Heart left ventricle (tissue), 16 donors: ENCODE data around the gene NFE2L1. TPM values are rescaled to one million over a fixed set of nuclear protein-coding genes. Genes with fewer than 3 reads are reported as not detected.
"Not testable (repeated sequence)": the region's sequence is repeated elsewhere in the genome, so short reads cannot be mapped to it uniquely, and the experiment has no call there.

ENCODE experiments used
- ATAC-seq, 4 donors: fragments of 200-7000 bp; cut with Tn5 transposase; one replicate each; pipeline ENCODE4 v1.9.1; 2020 to 2022; ENCODE audit warnings: moderate library complexity in 4 of 4, mild to moderate bottlenecking in 3 of 4, moderate number of reproducible peaks in 1 of 4
- DNase-seq, 5 donors: peaks; one replicate each; pipeline ENCODE4 v3.0.0-alpha.2; 2020
- H3K27ac ChIP-seq, 12 donors: fragments of 200-600 bp; sonication (generic) in 4 of 12; one replicate each; pipeline versions ENCODE4 v1.5.0 to v1.8.0; 2016 to 2022; ENCODE audit warnings: mild to moderate bottlenecking in 2 of 12
- H3K27me3 ChIP-seq, 9 donors: fragments of 200-600 bp; sonication (generic) in 2 of 9; one replicate each; pipeline versions ENCODE4 v1.5.1 to v1.8.0; 2016 to 2022; ENCODE audit warnings: mild to moderate bottlenecking in 3 of 9
- H3K36me3 ChIP-seq, 9 donors: fragments of 200-600 bp; sonication (generic) in 2 of 9; one replicate each; pipeline versions ENCODE4 v1.5.0 to v1.8.0; 2018 to 2022; ENCODE audit warnings: mild to moderate bottlenecking in 2 of 9
- H3K4me1 ChIP-seq, 12 donors: fragments of 200-600 bp; sonication (generic) in 4 of 12; one replicate each; pipeline versions ENCODE4 v1.5.0 to v1.8.0; 2016 to 2022; ENCODE audit warnings: mild to moderate bottlenecking in 3 of 12
- H3K4me3 ChIP-seq, 12 donors: fragments of 200-600 bp; sonication (generic) in 4 of 12; one replicate each; pipeline versions ENCODE4 v1.5.0 to v1.8.0; 2017 to 2022; ENCODE audit warnings: mild to moderate bottlenecking in 9 of 12, moderate library complexity in 4 of 12
- H3K9me3 ChIP-seq, 12 donors: fragments of 200-600 bp; sonication (generic) in 4 of 12; one replicate each; pipeline versions ENCODE4 v1.5.0 to v1.8.0; 2016 to 2022; ENCODE audit warnings: mild to moderate bottlenecking in 1 of 12
- POLR2A ChIP-seq, 2 donors: fragments of 450-650 bp; IDR thresholded peaks; one replicate each; pipeline ENCODE4 v1.6.1; 2017; ENCODE audit warnings: antibody characterized with exemption in 2 of 2, mild to moderate bottlenecking in 2 of 2, moderate library complexity in 2 of 2
- WGBS, 4 donors: extraction: QIAGEN DNeasy Blood & Tissue Kit in 2 of 4; methylation state at CpG; one replicate each; pipeline versions ENCODE4 v1.1.5 to v1.1.7; 2013 to 2018; 5-methylcytosine and 5-hydroxymethylcytosine counted together
- intact Hi-C, 10 donors: fragments of 100-400 bp; cut with DNase I; formaldehyde crosslinking; loops; one replicate each; pipeline versions ENCODE4 v1.11.1 to v1.14.2; 2022
- polyA plus RNA-seq, 2 donors: library from polyadenylated mRNA; stranded (reverse); fragments of 200-250 nt; gene quantifications; one replicate each; pipeline ENCODE4 v1.2.3, GENCODE V29; 2013
- total RNA-seq, 9 donors: library from RNA; depleted of rRNA in 2 of 9; stranded (reverse); fragments of >200 nt in 2 of 9; fragmentation: NEBNext Ultra II Directional in 3 of 9; extraction: Animal tissue kit (Norgen Biotek cat#: 25700) in 3 of 9; gene quantifications; one replicate each; pipeline versions ENCODE4 v1.1.0 to v1.2.4, GENCODE V29; 2016 to 2023
- TF ChIP-seq, protein P1 (sequence below), 12 donors: fragments of 200-600 bp; sonication (generic) in 4 of 12; IDR thresholded peaks; one replicate each; pipeline versions ENCODE4 v1.5.0 to v1.8.0; 2018 to 2022; ENCODE audit warnings: antibody characterized with exemption in 12 of 12, mild to moderate bottlenecking in 5 of 12
- donor health status: ischemic (EF 13 %, LVEDD 7.1; RV severe dilation, severe dysfunction).
- donor health status: healthy with polysubstance abuse.
- donor health status: DM: no; HTN: yes; CAD: no.
- donor health status: DM: no; HTN: no; CAD: no.
- donor health status: ischemic (EF 25% LVEDD 6.9; RV normal size, moderate dysfunction).
- donor health status: ischemic (EF 25% LVEDD 5.7; RV mildly dilated, moderate dysfunction).
- donor health status: healthy.
- donor health status: DM: yes; HTN: yes; CAD: no.
- donor health status: ischemic (EF 35%, LVEDD 5.7; RV mildly dilated, moderate dysfunction).
- donor health status: nonischemic (EF 11% LVEDD 7.7; RV severe dilation, severe dysfunction).
- donor health status: DM: yes; HTN: yes; CAD: no.
- donor health status: PGD.
- donor health status: ischemic (EF 29% LVEDD 5.4; RV normal size, mild dysfunction).
- donor health status: nonischemic (EF 23%, LVEDD 6.1; RV moderate dilation, normal function).

Gene NFE2L1
- total and polyA plus RNA-seq, 11 donors: 254 to 1,055 (median 553) TPM

DNA sequence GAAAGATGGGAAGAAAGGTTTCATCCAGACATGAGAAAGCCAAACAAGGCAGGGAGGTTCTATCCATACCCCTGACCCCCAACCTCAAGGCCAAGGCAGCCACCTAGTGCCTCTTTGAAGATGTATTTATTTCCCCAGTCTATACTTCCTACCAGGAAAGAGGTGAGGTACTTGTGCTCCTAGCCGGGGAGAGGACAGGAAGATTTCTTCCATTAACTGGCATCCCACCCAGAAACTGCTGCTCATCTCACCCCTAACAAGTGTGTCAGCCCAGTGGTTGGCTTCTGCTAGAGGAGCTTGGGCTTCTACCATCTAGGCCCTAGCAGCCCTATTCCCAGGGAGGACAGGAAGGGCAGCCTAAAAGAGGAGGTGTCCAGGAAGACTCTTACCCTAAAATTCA lies 19.4 kb upstream of the NFE2L1 start:
- ATAC-seq (no peak), DNase-seq (no peak)
- Histone ChIP-seq H3K9me3 (no peaks in the 10 kb centered on the region), H3K27ac (no peak overlapping the region), H3K27me3 (peaks cover 0 to 8% (median 0%) of the 10 kb centered on the region in 9 donors), H3K36me3 (peaks cover 0 to 13% (median 0%) of the 10 kb centered on the region in 9 donors), H3K4me1 (peaks cover 6 to 39% (median 34%) of the 10 kb centered on the region in 12 donors), H3K4me3 (no peak overlapping the region)
- intact Hi-C loops: loop anchor here in 5 of 10 donors (5.0 to 10.0 kb wide), 2 partner anchors 586 to 589 kb away; partner anchors contain the start of genes HOXB8 (in 5 of the 5) and HOXB7 (in 3 of the 5)
- TF ChIP-seq POLR2A (IDR thresholded peaks at IDR 0.05): no peak
- TF ChIP-seq, protein P1, sequence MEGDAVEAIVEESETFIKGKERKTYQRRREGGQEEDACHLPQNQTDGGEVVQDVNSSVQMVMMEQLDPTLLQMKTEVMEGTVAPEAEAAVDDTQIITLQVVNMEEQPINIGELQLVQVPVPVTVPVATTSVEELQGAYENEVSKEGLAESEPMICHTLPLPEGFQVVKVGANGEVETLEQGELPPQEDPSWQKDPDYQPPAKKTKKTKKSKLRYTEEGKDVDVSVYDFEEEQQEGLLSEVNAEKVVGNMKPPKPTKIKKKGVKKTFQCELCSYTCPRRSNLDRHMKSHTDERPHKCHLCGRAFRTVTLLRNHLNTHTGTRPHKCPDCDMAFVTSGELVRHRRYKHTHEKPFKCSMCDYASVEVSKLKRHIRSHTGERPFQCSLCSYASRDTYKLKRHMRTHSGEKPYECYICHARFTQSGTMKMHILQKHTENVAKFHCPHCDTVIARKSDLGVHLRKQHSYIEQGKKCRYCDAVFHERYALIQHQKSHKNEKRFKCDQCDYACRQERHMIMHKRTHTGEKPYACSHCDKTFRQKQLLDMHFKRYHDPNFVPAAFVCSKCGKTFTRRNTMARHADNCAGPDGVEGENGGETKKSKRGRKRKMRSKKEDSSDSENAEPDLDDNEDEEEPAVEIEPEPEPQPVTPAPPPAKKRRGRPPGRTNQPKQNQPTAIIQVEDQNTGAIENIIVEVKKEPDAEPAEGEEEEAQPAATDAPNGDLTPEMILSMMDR (IDR thresholded peaks at IDR 0.05): no peak
- WGBS, 4 donors: 71 to 85% (median 76%) methylated on average over 1 of the region's 1 CpG

DNA sequence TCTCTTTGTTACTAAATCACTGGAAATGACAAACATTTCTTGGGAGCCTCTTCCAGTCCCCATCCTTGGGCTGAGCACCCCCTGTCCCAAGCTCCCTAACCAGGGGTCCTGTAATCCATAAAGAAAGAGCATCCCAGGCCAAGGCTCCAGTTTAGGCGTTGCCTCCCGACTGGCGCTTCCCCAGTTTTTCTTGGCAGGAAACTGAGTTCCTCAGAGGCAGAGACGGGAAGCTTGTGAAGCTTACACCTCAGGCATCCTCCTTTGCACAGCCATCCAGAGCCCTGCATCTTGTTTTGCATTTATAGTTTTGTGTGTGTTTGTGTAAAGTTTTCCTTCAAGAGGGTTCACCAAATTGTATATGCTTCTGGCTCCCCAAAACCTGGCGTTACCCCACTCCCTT lies 17.6 kb upstream of the NFE2L1 start:
- TF ChIP-seq, protein P1 (IDR thresholded peaks at IDR 0.05): no peak
- TF ChIP-seq POLR2A (IDR thresholded peaks at IDR 0.05): no peak
- Histone ChIP-seq H3K4me1 (peaks cover 5 to 26% (median 21%) of the 10 kb centered on the region in 12 donors), H3K9me3 (no peaks in the 10 kb centered on the region), H3K27me3 (peaks cover 0 to 3% (median 0%) of the 10 kb centered on the region in 9 donors), H3K36me3 (peaks cover 0 to 14% (median 0%) of the 10 kb centered on the region in 9 donors), H3K4me3 (peak overlapping the region in 1 of 12 donors; percentile 1), H3K27ac (peak overlapping the region in 7 of 12 donors; percentile 7 to 55 (median 44))
- DNase-seq (peak in 2 of 5 donors; percentile 37 to 41), ATAC-seq (no peak)
- intact Hi-C loops: no loop called here
- WGBS, 4 donors: 38 to 50% (median 40%) methylated on average over 5 of the region's 5 CpGs

DNA sequence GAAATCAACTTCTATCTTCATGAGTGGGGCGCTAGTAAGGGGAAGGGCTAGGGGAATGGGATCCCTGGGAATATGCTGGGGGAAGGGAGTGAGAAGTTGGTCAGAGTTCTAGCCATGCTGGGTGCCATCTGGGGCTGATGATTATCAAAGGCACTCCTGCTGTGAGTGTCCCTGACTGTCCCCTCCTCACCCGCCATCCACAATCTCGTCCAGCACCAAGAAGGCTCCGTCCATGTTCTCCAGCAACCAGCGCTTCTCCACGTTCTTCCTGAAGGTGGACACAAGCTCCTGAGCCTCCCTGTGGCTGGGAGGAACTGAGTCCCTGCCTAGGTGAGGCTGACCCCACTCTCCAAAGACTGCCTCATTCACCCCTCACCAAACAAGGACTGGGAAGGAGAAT lies 16.2 kb upstream of the NFE2L1 start:
- intact Hi-C loops: no loop called here
- no peak for ATAC-seq
- no peaks in the 10 kb centered on the region for H3K9me3 ChIP-seq
- peaks cover 0 to 19% (median 13%) of the 10 kb centered on the region in 12 donors for H3K4me1 ChIP-seq
- H3K27me3 ChIP-seq: peaks cover 0 to 9% (median 0%) of the 10 kb centered on the region in 9 donors
- TF ChIP-seq, protein P1 (IDR thresholded peaks at IDR 0.05): no peak
- TF ChIP-seq POLR2A (IDR thresholded peaks at IDR 0.05): no peak
- H3K27ac ChIP-seq: peak overlapping the region in 1 of 12 donors; percentile 9
- 85 to 92% (median 90%) methylated on average over 6 of the region's 6 CpGs for WGBS, 4 donors
- DNase-seq: no peak
- peaks cover 0 to 14% (median 0%) of the 10 kb centered on the region in 9 donors for H3K36me3 ChIP-seq
- H3K4me3 ChIP-seq: no peak overlapping the region

DNA sequence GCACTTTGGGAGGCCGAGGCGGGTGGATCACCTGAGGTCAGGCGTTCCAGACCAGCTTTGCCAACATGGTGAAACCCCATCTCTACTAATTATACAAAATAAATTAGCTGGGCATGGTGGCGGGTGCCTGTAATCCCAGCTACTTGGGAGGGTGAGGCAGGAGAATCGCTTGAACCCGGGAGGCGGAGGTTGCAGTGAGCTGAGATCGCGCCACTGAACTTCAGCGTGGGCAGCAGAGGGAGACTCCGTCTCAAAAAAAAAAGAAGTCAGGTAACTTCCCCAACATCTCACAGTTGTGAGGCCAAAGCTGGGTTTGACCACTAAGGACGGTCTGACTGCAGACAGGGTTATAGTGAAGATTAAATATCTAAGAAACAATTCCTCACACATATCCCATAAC lies 13.4 kb upstream of the NFE2L1 start:
- Histone ChIP-seq H3K27me3 (peaks cover 0 to 18% (median 0%) of the 10 kb centered on the region in 9 donors), H3K4me1 (peaks cover 0 to 27% (median 17%) of the 10 kb centered on the region in 12 donors), H3K36me3 (peaks cover 0 to 14% (median 0%) of the 10 kb centered on the region in 9 donors)
- H3K4me3 ChIP-seq, H3K9me3 ChIP-seq, intact Hi-C loops, H3K27ac ChIP-seq, DNase-seq, ATAC-seq: not testable (repeated sequence)
- 90 to 93% (median 92%) methylated on average over 12 of the region's 12 CpGs for WGBS, 4 donors
